ENCODE data around the gene PRKACG.

The PRKACG gene

DNA sequence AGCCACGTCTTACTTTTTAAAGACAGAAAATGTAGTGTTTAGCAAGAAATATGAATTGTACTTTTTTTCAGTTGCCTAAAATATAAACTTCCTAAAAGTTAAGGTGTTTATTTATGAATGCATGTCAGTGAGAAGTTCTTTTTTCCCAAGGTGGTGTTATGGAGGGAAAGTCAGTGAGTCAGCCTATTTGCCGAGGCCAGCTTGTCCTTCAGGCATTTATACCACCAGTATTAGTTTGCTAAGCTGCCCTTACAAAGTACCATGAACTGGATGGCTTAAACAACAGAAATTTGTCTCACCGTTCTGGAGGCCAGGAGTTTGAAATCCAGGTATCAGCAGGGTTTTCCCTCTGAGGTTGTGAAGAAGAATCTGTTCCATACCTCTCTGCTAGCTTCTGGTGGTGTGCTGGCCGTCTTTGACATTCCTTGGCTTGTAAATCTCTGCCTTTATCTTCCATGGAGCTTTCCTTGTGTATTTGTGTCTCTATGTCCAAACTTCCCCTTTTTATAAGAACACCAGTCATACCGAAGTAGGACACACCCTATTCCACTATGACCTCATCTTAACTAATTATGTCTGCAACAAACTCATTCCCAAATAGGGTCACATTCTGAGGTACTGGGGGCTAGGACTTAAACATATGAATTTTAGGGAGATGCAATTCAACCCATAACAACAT, 38.4 kb downstream of the PRKACG start:
- H3K9me3 ChIP-seq: no peaks in the 10 kb centered on the region
- H3K27me3 ChIP-seq: no peaks in the 10 kb centered on the region
- peak overlapping the region; percentile 21 to 23 for H3K4me3 ChIP-seq
- H3K27ac ChIP-seq: no peak overlapping the region
- no peak for DNase-seq
- no peaks in the 10 kb centered on the region for H3K36me3 ChIP-seq
- intact Hi-C loops (cut with DNase I; ENCODE audit: low total_unique reads): no loop called here
- peaks cover 0 to 8% (median 1%) of the 10 kb centered on the region in 4 donors for H3K4me1 ChIP-seq
- TF ChIP-seq, protein P1, sequence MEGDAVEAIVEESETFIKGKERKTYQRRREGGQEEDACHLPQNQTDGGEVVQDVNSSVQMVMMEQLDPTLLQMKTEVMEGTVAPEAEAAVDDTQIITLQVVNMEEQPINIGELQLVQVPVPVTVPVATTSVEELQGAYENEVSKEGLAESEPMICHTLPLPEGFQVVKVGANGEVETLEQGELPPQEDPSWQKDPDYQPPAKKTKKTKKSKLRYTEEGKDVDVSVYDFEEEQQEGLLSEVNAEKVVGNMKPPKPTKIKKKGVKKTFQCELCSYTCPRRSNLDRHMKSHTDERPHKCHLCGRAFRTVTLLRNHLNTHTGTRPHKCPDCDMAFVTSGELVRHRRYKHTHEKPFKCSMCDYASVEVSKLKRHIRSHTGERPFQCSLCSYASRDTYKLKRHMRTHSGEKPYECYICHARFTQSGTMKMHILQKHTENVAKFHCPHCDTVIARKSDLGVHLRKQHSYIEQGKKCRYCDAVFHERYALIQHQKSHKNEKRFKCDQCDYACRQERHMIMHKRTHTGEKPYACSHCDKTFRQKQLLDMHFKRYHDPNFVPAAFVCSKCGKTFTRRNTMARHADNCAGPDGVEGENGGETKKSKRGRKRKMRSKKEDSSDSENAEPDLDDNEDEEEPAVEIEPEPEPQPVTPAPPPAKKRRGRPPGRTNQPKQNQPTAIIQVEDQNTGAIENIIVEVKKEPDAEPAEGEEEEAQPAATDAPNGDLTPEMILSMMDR (IDR thresholded peaks at IDR 0.05): no peak

DNA sequence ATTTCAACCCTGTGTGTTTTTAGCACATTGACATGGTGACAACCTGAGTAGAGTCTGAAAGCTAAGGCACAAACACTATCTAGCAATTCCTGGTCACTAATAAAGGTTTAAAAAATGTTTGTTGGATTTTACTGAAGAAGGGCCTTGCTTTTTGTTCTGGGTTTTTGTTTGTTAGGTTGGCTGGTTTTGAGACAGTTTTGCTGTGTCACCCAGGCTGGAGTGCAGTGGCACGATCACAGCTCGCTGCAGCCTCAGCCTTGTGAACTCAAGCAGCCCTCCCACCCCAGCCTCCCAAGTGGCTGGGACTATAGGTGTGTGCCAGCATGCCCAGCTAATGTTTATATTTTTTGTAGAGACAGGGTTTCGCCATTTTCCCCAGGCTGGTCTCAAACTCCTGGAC, 39.0 kb downstream of the PRKACG start:
- Histone ChIP-seq H3K27me3 (no peaks in the 10 kb centered on the region), H3K4me1 (peaks cover 0 to 8% (median 1%) of the 10 kb centered on the region in 4 donors), H3K27ac (no peak overlapping the region), H3K36me3 (no peaks in the 10 kb centered on the region), H3K9me3 (no peaks in the 10 kb centered on the region), H3K4me3 (peak overlapping the region; percentile 21 to 23)
- DNase-seq: no peak
- TF ChIP-seq, protein P1 (IDR thresholded peaks at IDR 0.05): no peak
- intact Hi-C loops (cut with DNase I; ENCODE audit: low total_unique reads): no loop called here

DNA sequence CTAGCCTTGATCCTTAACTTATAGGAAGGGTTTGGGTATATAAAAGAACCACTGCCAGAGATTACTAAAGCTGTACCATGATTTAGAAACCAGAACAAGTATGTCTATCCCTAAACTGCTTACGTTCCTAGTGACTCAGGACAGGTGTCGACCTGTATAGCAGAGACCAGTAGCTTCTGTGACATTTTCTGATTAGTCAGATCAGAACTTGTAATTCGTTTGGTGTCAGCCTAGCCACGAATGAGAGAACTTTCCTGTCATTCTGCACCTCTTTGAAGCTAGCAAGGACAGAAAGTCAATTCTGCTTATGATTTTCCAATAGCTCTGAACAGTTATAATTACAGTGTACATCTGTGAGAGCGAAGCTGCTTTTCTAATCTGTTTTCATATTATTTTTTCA, 39.5 kb downstream of the PRKACG start:
- Histone ChIP-seq H3K27me3 (no peaks in the 10 kb centered on the region), H3K4me1 (peaks cover 0 to 8% (median under 1%) of the 10 kb centered on the region in 4 donors), H3K27ac (no peak overlapping the region), H3K4me3 (peak overlapping the region; percentile 21 to 23), H3K36me3 (no peaks in the 10 kb centered on the region), H3K9me3 (no peaks in the 10 kb centered on the region)
- intact Hi-C loops (cut with DNase I; ENCODE audit: low total_unique reads): no loop called here
- no peak for DNase-seq
- TF ChIP-seq, protein P1 (IDR thresholded peaks at IDR 0.05): no peak

DNA sequence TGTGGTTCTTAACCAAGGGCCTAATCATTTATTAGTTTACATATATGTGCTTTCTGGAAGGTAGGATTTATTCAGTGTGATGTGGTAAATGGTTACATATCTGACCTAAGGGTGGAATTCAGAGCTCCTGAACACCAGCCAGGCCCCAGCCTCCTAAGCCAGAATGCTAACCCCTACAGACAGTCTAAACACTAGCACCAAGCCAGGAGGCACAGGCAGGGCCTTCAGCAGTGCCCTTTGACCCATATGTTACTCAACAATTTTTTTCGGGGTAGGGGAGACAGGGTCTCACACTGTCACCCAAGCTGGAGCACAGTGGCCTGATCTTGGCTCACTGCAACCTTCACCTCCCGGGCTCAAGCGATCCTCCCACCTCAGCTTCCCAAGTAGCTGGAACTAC, 40.3 kb downstream of the PRKACG start:
- Histone ChIP-seq H3K4me3 (no peak overlapping the region), H3K4me1 (peaks cover 0 to 8% (median 0%) of the 10 kb centered on the region in 4 donors)

DNA sequence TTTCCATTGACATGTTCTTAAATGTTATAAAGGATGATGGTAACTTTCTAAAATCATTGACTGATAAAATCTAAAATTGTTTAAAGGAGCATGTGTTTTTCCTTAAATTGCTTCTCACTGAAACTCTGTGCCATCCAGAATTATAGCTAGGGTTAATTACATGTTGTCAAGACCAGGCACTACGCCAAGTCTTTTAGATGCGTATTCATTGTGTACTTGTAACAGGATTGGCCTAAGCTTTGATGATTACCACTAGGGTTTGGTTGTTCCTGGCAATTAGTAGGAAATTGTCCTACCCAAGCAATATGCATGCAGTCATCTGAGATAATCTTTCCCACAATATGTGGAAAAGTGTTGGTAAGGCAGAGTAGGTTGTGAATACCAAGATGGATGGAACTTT, 43.8 kb downstream of the PRKACG start:
- Histone ChIP-seq H3K4me1 (peaks cover 0 to 3% (median 0%) of the 10 kb centered on the region in 4 donors), H3K4me3 (no peak overlapping the region), H3K9me3 (no peaks in the 10 kb centered on the region), H3K27ac (no peak overlapping the region), H3K36me3 (no peaks in the 10 kb centered on the region), H3K27me3 (no peaks in the 10 kb centered on the region)
- intact Hi-C loops (cut with DNase I; ENCODE audit: low total_unique reads): no loop called here
- DNase-seq: no peak
- TF ChIP-seq, protein P1 (IDR thresholded peaks at IDR 0.05): no peak

More for the DNA sequence above, 40.3 kb downstream of the PRKACG start:
- Histone ChIP-seq H3K27me3 (no peaks in the 10 kb centered on the region), H3K36me3 (no peaks in the 10 kb centered on the region), H3K27ac (no peak overlapping the region), H3K9me3 (no peaks in the 10 kb centered on the region)
- TF ChIP-seq, protein P1 (IDR thresholded peaks at IDR 0.05): no peak
- intact Hi-C loops (cut with DNase I; ENCODE audit: low total_unique reads): no loop called here
- no peak for DNase-seq
